Skin epidermis (tissue), 12 donors: ENCODE results near the gene ELAVL4.

Experiments used
- H3K27ac ChIP-seq, 21 experiments: fragments of 200-600 bp; sonication (generic) in 11 of 21; one replicate each; pipeline ENCODE4 v1.5.0; 2020; ENCODE audit warnings: mild to moderate bottlenecking in 3 of 21, inconsistent platforms in 2 of 21, moderate library complexity in 2 of 21
- H3K4me3 ChIP-seq, 7 experiments: fragments of 200-600 bp; sonication (generic) in 2 of 7; one replicate each; pipeline ENCODE4 v1.5.0; 2020; ENCODE audit warnings: inconsistent platforms in 2 of 7, mild to moderate bottlenecking in 2 of 7, moderate library complexity in 1 of 7

Gene ELAVL4

DNA sequence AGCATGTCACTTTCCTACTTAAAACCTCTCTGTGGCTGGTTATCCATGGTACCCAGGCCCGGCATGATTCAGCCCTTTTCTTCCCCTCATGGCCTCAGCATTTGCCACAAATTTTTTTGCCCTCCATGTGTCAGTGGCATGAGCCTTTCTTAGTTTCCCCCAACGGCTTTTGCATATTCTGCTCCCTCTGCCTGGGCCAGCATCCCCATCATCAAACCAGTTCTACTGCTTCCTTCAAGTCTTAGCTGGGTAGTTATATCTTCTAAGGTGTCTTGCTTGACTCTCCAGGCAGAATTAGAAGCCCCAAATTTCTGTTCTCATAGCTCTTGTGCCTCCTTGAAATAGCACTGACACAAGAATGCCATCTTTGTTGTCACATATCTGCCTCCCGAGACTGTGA, 127.9 kb downstream of the ELAVL4 start:
- Histone ChIP-seq H3K27ac (no peak overlapping the region), H3K4me3 (no peak overlapping the region)

DNA sequence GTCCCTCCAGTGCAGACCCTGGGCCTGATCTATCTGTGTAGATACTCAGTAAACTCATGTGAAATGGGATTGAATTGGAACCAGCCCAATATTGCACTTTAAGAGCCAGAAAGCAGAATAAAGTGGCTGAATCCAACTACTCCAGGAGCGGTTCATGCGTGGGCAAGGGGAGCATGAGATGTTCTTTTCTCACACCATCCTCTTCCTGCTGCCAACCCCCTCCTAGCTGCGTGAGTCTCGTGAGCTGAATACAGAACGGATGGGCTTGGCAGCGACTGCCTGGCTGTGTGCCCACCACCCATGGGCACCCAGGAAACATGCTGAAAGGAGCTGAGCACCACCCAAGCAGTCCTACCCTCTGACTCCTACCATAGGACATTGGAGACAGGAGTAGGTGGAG, 128.3 kb downstream of the ELAVL4 start:
- no peak overlapping the region for H3K27ac ChIP-seq
- H3K4me3 ChIP-seq: no peak overlapping the region

DNA sequence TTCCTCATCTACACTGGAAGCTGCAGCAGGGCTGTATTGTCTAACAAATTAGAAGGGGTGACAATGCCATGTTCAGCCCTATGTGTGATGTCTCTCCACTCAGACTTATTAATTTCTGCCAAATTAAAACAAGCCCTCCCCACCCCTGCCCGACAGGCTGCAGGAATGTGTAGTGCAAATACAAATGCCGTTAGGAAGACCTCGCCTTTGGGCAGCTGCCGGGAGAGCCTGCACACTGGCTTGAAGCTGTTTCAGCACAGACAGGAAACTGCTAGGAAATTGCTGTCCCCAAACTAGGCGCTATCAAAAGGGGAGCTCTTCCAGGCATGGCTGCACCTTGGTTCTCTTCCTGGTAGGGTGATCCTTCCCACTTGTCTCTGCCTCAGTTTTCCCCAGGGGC, 135.2 kb downstream of the ELAVL4 start:
- H3K27ac ChIP-seq: no peak overlapping the region
- H3K4me3 ChIP-seq: no peak overlapping the region

DNA sequence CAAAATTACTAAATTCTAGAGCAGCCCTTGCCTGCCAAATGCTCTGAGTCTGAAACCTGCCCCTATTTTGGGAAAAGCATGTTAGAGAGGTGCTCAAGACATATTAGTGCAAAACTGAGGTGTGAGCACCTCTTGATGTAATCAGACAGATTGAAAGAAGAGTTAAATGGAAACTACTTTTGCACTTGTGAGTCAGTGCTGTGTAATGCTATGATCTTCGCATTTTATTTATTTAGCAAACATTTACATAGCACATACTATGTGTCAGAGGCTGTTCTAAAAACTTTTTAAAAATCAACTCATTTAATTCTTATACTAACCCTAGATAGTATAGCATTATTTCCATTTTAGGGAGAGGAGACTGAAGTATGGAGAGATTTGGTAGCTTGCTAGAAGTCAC, 138.1 kb downstream of the ELAVL4 start:
- Histone ChIP-seq H3K27ac (no peak overlapping the region), H3K4me3 (no peak overlapping the region)

DNA sequence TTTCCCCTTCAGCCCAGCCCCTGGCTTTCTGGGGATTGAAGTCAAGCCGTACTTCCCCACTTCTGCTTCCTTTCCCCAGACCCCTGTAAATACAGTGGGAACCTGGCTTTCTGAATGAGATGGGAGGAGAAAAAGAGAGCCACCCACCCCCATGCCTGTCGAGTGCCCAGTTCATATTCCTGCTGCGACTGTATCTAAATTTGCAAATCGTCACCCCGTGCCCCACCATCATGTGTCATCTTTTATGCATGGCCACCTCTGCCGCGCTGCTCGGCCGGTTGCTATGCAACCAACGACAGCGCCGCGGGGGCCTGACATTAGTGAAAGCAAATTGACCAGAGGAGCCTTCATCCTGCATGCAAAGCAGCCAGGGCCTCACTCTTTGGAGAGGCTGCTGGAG, 143.0 kb downstream of the ELAVL4 start:
- Histone ChIP-seq H3K4me3 (no peak overlapping the region), H3K27ac (no peak overlapping the region)

DNA sequence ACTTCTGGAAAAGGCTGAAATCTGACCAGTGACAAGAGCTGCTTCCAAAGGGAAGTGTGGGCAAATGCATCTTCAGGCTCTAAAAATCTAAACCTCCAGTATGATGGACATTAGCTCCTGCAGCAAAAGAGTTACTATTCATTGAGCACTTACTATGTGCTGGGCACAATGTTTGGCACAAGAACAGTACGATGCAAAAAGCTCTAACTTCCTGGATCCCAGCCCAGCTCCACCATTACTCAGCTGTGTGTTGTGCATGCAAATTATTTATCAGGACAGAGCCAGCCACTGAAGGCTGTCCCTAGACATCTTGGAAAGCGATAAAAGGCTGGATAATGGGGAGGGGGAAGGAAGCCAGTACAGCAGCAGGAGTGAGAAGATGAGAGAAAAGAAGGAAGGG, 143.5 kb downstream of the ELAVL4 start:
- H3K27ac ChIP-seq: no peak overlapping the region
- H3K4me3 ChIP-seq: no peak overlapping the region
